Stimulated activated CD4-positive, alpha-beta T cell treated with anti-CD3 and anti-CD28 coated beads, Interleukin-15, amount 100 ng/mL, for 24 hours (primary cell): ENCODE results near the gene ARFGEF3.
"Not testable (repeated sequence)": the region's sequence is repeated elsewhere in the genome, so short reads cannot be mapped to it uniquely, and the experiment has no call there.

Experiments used
- DNase-seq: peaks from one replicate; pipeline ENCODE4 v3.0.0-alpha.2; 2020

ARFGEF3 gene

GRCh38 chr6:138175596-138175995 lies 13.9 kb downstream of the ARFGEF3 start:
- DNase-seq = no peak

GRCh38 chr6:138176652-138177232 lies 15.0 kb downstream of the ARFGEF3 start:
- no peak for DNase-seq

GRCh38 chr6:138182939-138183789 lies 21.4 kb downstream of the ARFGEF3 start:
- DNase-seq = no peak

GRCh38 chr6:138183790-138184134 lies 22.0 kb downstream of the ARFGEF3 start:
- no peak for DNase-seq

GRCh38 chr6:138184230-138184629 lies 22.5 kb downstream of the ARFGEF3 start:
- DNase-seq = no peak

- DNase-seq = no peak
These were observed 25.4 kb downstream of the ARFGEF3 start for GRCh38 chr6:138187156-138187555.

GRCh38 chr6:138188278-138188941 lies 26.7 kb downstream of the ARFGEF3 start:
- DNase-seq = no peak

- DNase-seq = no peak
These were observed 32.5 kb downstream of the ARFGEF3 start for GRCh38 chr6:138194287-138194686.

GRCh38 chr6:138196122-138196738 lies 34.5 kb downstream of the ARFGEF3 start:
- DNase-seq = no peak

- no peak for DNase-seq
These were observed 35.8 kb downstream of the ARFGEF3 start for GRCh38 chr6:138197570-138197969.

GRCh38 chr6:138198430-138199091 lies 36.8 kb downstream of the ARFGEF3 start:
- DNase-seq = no peak

GRCh38 chr6:138201836-138202235 lies 40.1 kb downstream of the ARFGEF3 start:
- no peak for DNase-seq

- DNase-seq = no peak
These were observed 41.6 kb downstream of the ARFGEF3 start for GRCh38 chr6:138203315-138203714.

- no peak for DNase-seq
These were observed 42.6 kb downstream of the ARFGEF3 start for GRCh38 chr6:138204303-138204702.

- no peak for DNase-seq
These were observed 43.1 kb downstream of the ARFGEF3 start for GRCh38 chr6:138204792-138205384.

GRCh38 chr6:138205437-138206094 lies 43.8 kb downstream of the ARFGEF3 start:
- no peak for DNase-seq

GRCh38 chr6:138206862-138207261 lies 45.1 kb downstream of the ARFGEF3 start:
- DNase-seq = no peak

GRCh38 chr6:138211048-138211581 lies 49.4 kb downstream of the ARFGEF3 start:
- no peak for DNase-seq

GRCh38 chr6:138211601-138212000 lies 49.9 kb downstream of the ARFGEF3 start:
- DNase-seq = no peak

- DNase-seq = not testable (repeated sequence)
These were observed 50.8 kb downstream of the ARFGEF3 start for GRCh38 chr6:138212530-138212929.

- DNase-seq = no peak
These were observed 53.5 kb downstream of the ARFGEF3 start for GRCh38 chr6:138215093-138215782.
